Smooth muscle cell of the brain vasculature (primary cell): ENCODE measurements around the gene ATP2B2.

Experiments used
- DNase-seq: peaks from one replicate; pipeline ENCODE4 v3.0.0-alpha.2; 2012; ENCODE audit warnings: low read depth, low spot score

Gene ATP2B2

GRCh38 chr3:10450494-10451440, 54.6 kb downstream of the ATP2B2 start:
- no peak for DNase-seq

GRCh38 chr3:10449436-10449835, 56.0 kb downstream of the ATP2B2 start:
- no peak for DNase-seq

GRCh38 chr3:10448544-10448943, 56.8 kb downstream of the ATP2B2 start:
- DNase-seq = no peak

DNA sequence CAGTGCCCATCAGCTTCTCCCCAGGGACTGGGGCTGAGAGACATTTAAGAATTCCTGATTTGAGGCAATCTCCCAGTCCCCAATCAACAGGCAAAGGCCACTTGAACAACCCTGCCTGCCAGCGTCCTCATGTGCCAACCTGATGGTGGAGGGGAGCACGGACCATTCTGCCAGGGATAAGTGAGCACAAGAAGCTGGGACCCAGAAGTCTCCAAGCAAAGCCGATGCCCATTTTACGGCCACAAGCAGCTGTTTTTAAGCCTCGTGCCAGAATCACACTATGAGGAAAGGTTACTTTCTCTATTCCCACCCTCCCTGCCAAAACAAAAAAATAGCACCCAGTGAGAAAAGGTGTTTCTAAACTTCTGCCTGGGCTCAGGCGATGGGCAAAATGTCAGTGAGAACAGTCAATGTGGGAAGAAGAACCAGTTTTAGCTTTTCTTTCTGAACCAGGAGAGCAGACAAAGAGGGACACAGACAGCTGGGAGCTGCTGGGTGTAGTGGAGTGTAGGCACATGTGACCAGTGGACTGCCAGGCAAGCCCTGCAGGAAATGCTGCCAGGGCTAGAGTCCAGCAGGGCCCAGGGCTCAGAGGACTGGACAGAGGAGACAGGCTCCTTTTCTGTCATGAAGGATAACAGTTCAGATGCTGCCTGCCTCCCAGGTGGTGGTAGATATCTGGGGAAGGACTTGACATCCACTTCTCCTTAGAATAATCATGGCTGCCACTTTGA, 57.7 kb downstream of the ATP2B2 start:
- DNase-seq = no peak

DNA sequence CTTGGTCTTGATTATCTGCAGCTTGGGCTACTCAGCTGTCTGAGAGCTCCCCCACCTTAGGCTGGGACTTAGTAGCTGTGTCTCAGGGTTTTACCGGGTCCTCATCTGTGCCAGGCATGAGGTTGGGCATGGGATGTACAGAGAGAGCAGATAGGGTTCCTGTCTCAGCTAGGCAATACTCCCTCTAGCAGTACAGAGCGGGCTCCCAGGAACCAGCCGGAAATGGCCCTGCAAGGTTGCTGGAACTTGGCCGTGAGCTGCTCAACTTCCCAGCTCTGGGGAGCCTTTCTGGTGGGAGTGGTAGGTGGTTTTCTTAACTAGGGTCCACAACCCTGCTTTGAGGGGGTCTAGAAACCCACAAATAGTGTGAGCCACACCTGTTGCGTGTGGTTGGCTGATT, 58.3 kb downstream of the ATP2B2 start:
- no peak for DNase-seq

DNA sequence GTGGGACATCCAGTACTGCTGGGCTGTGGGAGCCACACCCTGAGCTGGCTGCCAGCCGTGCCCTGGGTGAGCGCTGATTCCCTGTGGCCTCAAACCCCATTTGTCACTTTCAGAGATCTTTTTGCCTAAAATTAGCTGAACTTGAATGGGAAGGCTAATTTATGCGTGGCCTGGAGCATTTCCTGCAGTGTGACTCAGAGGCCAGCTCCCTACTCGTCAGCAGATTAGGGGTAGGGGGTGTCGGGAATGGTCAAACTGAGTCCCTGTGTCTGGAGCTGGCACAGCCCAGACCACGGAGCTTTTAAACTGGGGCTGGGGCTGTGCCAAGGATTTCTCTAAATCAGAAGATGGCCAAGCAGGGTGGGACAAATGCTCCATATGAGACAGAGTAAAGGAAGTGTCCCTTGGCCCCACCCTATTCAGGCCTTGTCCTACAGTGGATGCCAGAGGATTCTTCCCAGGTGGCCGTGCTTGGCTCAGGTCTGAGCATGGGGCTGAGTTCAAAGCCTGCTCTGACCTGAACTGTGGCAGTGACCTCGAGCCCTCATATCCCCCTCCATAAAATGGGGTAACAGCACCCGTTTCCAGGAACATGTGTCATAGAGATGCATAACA, 59.7 kb downstream of the ATP2B2 start:
- no peak for DNase-seq

DNA sequence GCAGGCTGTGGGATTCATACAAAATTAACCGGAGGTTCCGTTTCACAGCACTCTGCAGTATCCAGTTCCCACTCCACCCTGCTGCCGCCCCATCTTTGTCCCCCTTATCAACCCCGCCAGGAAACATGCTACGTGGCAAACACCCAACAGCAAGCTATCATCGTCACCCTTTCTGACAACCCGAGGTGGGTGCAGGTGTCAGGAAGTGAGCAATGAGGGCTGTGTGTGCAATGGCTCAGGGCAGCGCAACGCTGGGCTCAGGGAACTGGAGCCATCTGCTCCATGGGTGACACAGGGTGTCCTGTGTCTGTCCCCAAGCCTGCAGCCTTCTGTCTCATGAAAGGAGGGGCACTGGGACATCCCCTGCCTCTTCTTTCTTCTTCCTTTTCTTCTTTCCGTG, 60.9 kb downstream of the ATP2B2 start:
- DNase-seq = no peak

DNA sequence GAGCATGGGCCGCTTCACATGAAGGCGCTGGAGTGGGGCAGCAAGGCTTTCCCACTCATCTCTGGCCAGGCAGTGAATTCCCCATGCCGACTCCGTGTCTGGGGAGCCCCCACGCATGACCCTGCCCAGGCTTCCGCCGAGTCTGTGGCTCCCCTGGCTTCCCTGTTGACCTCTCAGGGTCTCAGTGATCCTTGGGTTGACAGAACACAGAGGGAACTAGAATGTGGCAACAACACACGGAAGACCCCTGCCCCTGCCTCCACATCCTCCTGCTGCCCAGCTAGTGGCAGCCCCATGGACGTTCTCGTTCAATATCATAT, 61.3 kb downstream of the ATP2B2 start:
- DNase-seq = no peak

GRCh38 chr3:10443272-10444109, 61.9 kb downstream of the ATP2B2 start:
- no peak for DNase-seq

- DNase-seq = no peak
Measured at GRCh38 chr3:10442151-10442795, 63.1 kb downstream of the ATP2B2 start.

DNA sequence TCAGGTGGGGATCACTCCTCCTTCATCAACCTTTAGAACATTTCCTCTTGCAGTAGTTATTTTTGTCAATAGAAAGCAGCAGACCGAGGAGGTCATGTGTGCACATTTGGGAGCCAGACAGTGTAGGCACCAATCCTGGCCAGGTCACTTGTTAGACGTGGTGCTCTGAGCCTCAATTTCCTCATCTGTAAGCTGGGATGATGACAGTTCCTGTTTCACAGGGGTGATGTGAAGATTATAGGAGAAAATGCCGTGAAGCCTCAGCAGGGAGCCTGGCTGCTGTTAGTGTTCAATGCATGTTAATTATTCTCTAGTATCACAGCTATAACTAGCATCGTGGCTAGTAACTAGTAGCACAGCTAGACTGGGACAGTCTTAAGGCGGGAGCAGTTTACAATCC, 64.7 kb downstream of the ATP2B2 start:
- no peak for DNase-seq

- no peak for DNase-seq
Measured at GRCh38 chr3:10438902-10439610, 66.3 kb downstream of the ATP2B2 start.

DNA sequence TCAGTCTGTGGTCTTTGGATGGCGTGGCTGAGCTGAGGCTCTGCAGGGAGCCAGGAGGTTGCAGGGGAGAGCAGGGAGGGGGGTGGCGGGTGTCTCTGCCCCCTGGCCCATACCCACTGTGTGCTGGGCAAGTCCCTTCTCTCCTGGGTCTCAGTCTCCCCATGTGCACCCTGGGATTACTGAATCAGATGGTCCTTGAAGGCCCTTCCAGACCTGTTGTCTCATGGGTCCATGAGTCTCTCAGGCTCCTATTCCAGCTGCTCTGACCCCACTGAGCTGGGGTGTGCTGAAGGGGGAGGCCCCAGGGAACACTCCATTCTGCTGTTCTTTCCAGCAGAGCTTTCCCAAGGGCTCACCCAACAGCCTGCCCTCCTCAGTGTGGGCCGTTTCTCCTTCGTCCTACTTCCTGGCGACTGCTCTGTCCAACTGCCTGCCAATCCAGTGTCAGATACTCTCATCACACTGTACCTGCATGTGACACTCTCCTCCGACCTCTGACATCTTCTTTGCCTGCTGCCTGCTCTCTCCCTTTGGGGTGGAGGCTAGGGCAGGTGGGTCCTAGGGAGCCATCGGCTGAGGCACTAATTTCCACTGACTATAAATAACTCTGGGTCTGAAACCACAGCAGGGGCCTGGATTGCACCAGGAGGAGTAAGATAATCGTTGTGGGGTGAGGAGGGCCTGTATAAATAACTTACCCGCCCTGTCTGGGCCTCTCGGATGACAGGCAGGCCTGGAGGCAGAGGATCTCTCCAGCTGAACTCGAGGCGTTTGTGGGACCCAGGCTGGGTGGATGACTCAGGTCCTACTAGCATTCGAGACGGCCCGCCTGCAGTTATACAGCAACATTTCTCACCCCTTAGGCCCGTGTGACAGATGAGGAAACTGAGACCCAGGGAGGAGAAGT, 67.1 kb downstream of the ATP2B2 start:
- DNase-seq = peak; percentile 35

DNA sequence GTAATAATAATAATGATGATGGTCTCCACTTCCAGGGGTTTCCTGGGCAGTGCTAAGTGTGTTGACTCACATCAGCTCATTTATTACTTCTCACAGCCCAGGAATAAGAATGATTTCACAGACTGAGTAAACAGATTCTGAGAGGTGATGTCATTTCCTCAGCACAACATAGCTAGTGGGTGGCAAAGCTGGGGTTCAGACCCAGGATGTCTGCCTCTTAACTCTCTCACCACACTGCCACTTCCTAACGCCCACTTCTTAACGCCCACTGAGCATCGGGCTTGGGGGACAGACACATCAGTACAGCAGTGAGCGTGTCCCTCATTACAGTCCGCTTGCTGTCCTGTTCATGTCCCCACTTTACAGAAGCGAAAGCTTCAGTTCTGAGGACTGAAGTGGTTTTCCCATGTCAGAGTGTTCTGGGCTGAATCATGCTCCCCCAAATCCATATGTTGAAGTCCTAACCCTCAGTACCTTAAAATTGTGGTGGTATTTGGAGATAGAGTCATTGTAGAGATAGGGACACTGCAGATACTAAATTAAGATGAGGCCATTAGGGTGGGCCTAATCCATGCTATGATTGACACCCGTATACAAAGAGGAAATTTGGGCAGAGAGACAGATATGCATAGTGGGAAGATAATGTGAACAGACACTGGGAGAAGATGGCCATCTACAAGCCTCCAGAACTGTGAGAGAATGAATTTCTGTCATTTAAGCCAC, 68.0 kb downstream of the ATP2B2 start:
- DNase-seq = no peak

DNA sequence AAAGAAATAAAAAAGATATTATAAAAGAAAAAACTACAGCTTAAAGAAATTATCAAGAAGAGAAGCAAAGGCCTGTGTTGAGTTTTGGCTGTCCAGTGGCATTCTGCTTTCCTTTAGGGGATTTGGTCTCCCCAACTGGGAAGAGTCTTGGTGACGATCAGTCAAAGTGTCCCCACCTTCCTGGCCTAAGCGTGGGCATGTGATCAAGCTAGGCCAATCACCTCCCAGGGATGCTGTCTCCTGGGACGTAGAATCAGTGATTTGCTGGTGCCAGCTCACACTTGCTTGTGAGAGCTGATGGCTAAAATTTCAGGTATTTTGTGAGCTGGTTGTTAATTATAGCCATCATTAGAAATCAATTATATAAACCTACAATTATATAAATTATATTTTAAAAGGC, 69.5 kb downstream of the ATP2B2 start:
- DNase-seq = no peak

DNA sequence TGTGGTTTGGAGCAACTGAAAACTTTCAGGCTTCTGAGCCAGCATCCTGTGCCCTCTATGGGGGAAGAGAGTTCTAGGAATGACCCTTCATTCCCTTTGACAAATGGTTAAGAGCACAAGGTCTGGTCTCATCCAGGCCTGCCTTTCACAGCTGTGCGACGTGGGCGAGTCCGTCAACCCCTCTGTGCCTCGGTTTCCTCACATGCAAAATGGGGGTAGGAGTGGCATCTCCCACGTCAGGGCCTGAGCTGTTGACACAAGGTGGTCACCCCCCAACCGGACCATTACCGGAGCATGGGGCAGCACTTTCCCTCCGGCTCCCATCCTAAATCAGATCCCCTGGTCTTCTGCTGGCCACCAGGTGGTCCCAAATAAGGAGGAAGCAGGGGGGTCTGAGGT, 70.4 kb downstream of the ATP2B2 start:
- no peak for DNase-seq

GRCh38 chr3:10434144-10434937, 71.0 kb downstream of the ATP2B2 start:
- no peak for DNase-seq

DNA sequence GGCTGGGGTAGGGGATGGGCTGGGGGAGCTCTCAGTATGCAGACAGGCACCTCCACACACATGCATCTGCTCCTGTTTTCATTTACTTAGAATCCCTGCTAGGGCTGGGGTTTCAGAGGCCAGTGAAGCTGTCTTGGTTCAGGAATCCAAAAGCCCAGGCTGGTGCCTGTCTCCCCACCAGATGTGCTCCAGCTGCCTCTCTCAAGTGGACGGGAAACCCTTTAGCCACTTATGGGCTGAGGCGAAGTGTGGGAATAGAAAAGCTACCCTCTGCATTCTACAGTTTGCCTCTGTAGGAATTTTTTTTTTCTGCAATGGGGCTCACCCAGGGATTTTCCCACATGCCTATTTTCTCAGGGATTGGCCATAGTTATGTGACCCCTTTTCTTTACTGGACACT, 72.5 kb downstream of the ATP2B2 start:
- no peak for DNase-seq
